Activated CD4-positive, alpha-beta memory T cell treated with anti-CD3 and anti-CD28 coated beads, Interleukin-2, amount 10 ng/mL, durations not matched to agents 7 days and 5 days (primary cell): ENCODE measurements around the gene AJM1. TPM values are rescaled to one million over a fixed set of nuclear protein-coding genes. Genes with fewer than 3 reads are reported as not detected.
"Not testable (repeated sequence)": the region's sequence is repeated elsewhere in the genome, so short reads cannot be mapped to it uniquely, and the experiment has no call there.

Experiments
- CTCF ChIA-PET: fragments of 350-600 bp; sonication (Branson Sonifier 250); formaldehyde crosslinking; loops from one replicate; lab custom pipeline; 2021; ENCODE audit warnings: antibody characterized with exemption, inconsistent platforms; lab: Charles Lee
- POLR2A ChIA-PET: fragments of 350-600 bp; sonication (Branson Sonifier 250); formaldehyde crosslinking; loops from one replicate; lab custom pipeline; 2021; ENCODE audit warnings: antibody characterized with exemption; lab: Charles Lee
- DNase-seq: peaks from one replicate; pipeline ENCODE4 v3.0.0-alpha.2; 2020
- H3K27ac Mint-ChIP-seq: one replicate; pipeline ENCODE4 v1.8.0; 2021; ENCODE audit warnings: mild to moderate bottlenecking, mixed read lengths
- H3K27me3 Mint-ChIP-seq: one replicate; pipeline ENCODE4 v1.8.0; 2021; ENCODE audit warnings: mixed read lengths
- H3K36me3 Mint-ChIP-seq: one replicate; pipeline ENCODE4 v1.8.0; 2021; ENCODE audit warnings: low read depth, mixed read lengths
- H3K4me1 Mint-ChIP-seq: one replicate; pipeline ENCODE4 v1.8.0; 2021; ENCODE audit warnings: mixed read lengths
- H3K4me3 Mint-ChIP-seq: one replicate; pipeline ENCODE4 v1.8.0; 2021; ENCODE audit warnings: mild to moderate bottlenecking, mixed read lengths
- H3K9me3 Mint-ChIP-seq: one replicate; pipeline ENCODE4 v1.8.0; 2021; ENCODE audit warnings: mixed read lengths
- total RNA-seq, 2 experiments: library from RNA; stranded (reverse); gene quantifications; one replicate each; pipeline ENCODE4 v1.2.3, GENCODE V29; 2021

AJM1 gene
- total RNA-seq, result 1 to 10 TPM; 8.7 TPM

DNA sequence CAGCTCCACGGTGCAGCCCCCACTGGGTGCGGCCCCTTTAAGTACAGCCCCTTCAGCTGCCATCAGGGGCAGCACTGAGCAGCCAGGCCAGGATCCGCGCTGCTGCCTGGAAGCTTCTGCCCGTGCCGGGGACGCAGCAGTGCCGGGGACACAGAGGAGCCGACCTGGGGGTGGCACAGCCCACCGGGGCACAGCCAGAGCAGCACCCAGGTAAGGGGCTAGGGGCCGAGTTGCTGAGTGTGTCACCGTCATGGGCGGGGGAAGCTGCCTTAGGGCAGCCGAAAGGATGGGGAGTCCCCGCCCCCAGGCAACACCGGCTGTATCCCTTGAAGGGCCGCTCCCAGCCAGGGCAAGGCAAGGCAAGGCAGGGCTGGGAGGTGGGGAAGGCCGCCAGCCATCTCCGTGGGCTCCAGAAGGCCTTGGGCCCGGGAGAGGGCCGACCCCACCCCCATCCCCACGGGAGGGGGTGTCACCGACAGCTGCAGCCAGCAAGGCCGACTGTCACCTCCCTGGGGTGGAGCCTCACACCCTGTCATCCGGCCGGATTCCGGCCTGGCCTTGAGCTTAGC lies at the start of gene AJM1:
TSS of gene AJM1 (plus strand) at position 99 of the 569 bp plus-strand sequence. CDS start 1,937 bp downstream, outside the sequence.
- H3K27me3 Mint-ChIP-seq, result peaks cover 11% of the 10 kb centered on the region
- peak within 1 kb of the TSS; percentile 64 for H3K27ac Mint-ChIP-seq
- H3K4me1 Mint-ChIP-seq, result peaks cover 24% of the 10 kb centered on the region
- peaks cover 12% of the 10 kb centered on the region for H3K36me3 Mint-ChIP-seq
- H3K9me3 Mint-ChIP-seq, result not testable (repeated sequence)
- CTCF ChIA-PET, result interaction anchor here (0.7 to 2.8 kb wide), 34 partner anchors 11 to 394 kb away, joined by 3 to 34 read pairs (median 5); partner anchors contain the start of genes FUT7, PAXX, RABL6 and TMEM141
- H3K4me3 Mint-ChIP-seq, result peak within 1 kb of the TSS; percentile 84
- peak; percentile 86 for DNase-seq
- POLR2A ChIA-PET, result interaction anchor here (1.1 to 1.8 kb wide), 11 partner anchors 13 to 398 kb away, joined by 3 to 10 read pairs (median 4); partner anchors contain the start of genes EDF1, FBXW5, RABL6 and TUBB4B

DNA sequence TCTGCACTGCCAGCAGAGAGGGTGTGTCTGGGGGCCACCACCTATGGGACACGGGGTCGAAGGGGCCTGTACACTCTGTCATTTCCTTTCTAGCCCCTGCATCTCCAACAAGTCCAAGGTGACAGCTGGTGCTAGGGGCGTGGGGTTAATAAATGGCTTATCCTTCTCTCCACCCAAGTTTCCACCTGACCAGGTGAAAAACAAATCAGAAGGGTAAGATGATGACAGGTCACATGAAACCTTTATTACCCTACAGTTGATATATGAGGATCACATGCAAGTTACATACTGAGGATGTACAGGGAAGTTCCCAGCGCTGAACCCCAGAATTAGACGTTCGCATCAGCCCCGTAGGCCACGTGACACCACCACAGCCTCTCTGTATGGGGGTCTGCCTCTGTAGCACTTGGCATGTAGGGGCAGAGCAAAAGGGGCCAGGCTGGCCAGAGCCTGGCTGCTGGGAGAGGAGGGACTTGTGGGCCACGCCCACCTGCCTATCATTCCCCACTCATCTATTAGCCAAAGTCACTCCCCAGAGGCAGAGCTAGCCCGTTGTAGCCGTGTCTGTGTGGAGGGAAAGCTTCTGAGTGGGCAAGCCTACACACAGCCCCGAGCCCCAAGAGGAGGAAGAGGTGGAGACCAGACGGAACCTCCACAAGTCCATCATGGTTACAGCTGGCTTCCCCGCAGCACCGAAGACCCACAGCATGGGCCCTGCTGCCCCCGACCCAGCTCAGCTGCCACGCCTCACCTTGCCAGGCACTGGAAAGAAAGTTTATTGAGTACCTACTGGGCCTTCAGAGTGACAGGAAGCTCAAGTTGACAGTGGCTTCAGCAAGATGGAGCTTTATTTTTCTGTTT lies 49.0 kb upstream of the AJM1 start:
- ChIA-PET POLR2A (interaction anchor here (0.9 to 2.9 kb wide), 5 partner anchors 13 to 242 kb away, joined by 3 to 18 read pairs (median 5); partner anchors contain the start of gene RABL6), CTCF (interaction anchor here (1.0 to 3.1 kb wide), 9 partner anchors 13 to 271 kb away, joined by 3 to 46 read pairs (median 4); partner anchors contain the start of genes AJM1, CLIC3, PAXX and RABL6)
- Mint-ChIP-seq H3K27ac (no peak overlapping the region), H3K4me3 (no peak overlapping the region), H3K27me3 (peaks cover 14% of the 10 kb centered on the region), H3K9me3 (no peaks in the 10 kb centered on the region), H3K4me1 (peaks cover 27% of the 10 kb centered on the region), H3K36me3 (peaks cover 4% of the 10 kb centered on the region)
- DNase-seq, result no peak

DNA sequence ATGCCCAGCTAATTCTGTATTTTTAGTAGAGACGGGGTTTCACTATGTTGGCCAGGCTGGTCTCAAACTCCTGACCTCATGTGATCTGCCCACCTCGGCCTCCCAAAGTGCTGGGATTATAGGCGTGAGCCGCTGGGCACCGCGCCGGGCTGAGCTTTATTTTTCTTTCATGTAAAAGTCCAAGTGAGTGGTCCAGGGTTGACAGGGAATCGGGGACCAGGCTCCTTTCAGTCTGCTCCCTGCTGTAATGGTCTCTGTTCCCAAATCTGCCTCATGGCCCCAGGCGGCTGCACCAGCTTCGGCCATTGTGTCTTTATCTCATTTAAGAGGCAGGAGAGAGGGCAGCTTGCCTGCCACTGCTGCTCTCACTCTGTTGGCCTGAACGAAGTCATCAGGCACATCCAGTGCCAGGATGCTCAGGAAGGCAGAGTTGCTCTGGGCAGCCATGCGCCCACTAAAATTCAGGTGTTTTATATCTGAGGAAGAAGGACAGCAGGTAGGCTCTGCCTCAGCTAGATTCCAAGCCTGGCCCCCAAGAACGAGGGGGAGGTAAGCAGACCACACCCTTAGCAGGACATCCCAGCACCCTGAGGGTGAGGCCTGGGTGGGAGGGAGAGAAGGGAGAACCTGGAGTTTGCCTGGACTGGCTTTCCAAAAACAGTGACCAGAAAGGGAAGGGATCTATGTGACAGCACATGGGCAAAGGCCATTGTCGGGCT lies 47.8 kb upstream of the AJM1 start:
- H3K4me1 Mint-ChIP-seq, result peaks cover 20% of the 10 kb centered on the region
- no peak overlapping the region for H3K27ac Mint-ChIP-seq
- no peak for DNase-seq
- H3K36me3 Mint-ChIP-seq, result peaks cover 4% of the 10 kb centered on the region
- ChIA-PET POLR2A (interaction anchor here (0.9 to 1.4 kb wide), 3 partner anchors 12 to 17 kb away, joined by 5 to 7 read pairs (median 5); partner anchors contain the start of gene RABL6), CTCF (interaction anchor here (1.0 to 3.1 kb wide), 4 partner anchors 12 to 270 kb away, joined by 3 to 46 read pairs (median 4); partner anchors contain the start of genes AJM1 and RABL6)
- no peak overlapping the region for H3K4me3 Mint-ChIP-seq
- H3K9me3 Mint-ChIP-seq, result no peaks in the 10 kb centered on the region
- peaks cover 14% of the 10 kb centered on the region for H3K27me3 Mint-ChIP-seq

DNA sequence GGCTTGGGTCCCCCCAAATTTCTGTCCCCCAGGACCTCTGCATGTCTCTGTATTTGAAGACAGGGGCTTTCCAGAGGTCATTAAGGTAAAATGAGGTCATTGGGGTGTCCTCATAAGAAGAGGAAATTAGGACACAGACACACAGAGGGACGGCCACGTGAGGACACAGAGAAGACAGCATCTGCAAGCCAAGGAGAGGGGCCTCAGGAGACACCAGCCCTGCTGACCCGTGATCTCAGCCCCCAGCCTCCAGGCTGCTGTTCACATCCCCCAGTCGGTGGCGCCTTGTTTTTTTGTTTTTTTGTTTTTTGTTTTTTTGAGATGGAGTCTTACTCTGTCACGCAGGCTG lies 47.3 kb upstream of the AJM1 start:
- Mint-ChIP-seq H3K9me3 (no peaks in the 10 kb centered on the region), H3K36me3 (peaks cover 4% of the 10 kb centered on the region), H3K27me3 (peaks cover 14% of the 10 kb centered on the region), H3K27ac (no peak overlapping the region), H3K4me1 (peaks cover 22% of the 10 kb centered on the region), H3K4me3 (no peak overlapping the region)
- ChIA-PET POLR2A (interaction anchor here (1.2 kb wide), 1 partner anchor 13 kb away, joined by 5 read pairs; the partner anchor contains the start of gene RABL6), CTCF (no interaction called here)
- no peak for DNase-seq

DNA sequence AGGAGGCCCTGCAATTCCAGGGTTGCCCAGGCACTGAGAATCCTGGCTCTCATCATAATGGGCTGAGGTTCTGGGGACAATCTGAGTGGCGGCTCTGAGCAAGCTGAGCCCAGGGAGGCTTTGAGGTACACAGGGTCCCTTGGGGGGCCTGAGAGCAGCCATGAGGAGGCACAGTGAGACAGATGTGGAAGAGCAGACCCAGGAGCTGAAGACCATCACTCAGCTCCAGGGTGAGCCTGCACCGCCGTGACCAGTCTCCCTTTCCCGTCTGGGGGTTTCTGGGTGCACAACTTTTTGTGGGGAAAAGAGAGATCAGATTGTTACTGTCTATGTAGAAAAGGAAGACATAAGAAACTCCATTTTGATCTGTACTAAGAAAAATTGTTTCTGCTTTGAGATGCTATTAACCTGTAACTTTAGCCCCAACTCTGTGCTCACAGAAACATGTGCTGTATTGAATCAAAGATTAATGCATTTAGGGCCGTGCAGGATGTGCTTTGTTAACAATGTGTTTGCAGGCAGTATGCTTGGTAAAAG lies 46.0 kb upstream of the AJM1 start, which contains the start of gene CCDC183:
TSS of gene CCDC183 (plus strand) at position 101 of the 537 bp plus-strand sequence. CDS start at position 161, 60 bp downstream.
- no peak within 1 kb of the TSS for H3K4me3 Mint-ChIP-seq
- ChIA-PET POLR2A (interaction anchor here (1.0 to 1.2 kb wide), 2 partner anchors 11 to 29 kb away, joined by 3 read pairs; partner anchors contain the start of gene RABL6), CTCF (no interaction called here)
- no peak for DNase-seq
- no peak within 1 kb of the TSS for H3K27ac Mint-ChIP-seq
- H3K9me3 Mint-ChIP-seq, result no peaks in the 10 kb centered on the region
- peaks cover 4% of the 10 kb centered on the region for H3K36me3 Mint-ChIP-seq
- H3K27me3 Mint-ChIP-seq, result peaks cover 24% of the 10 kb centered on the region
- H3K4me1 Mint-ChIP-seq, result peaks cover 28% of the 10 kb centered on the region

DNA sequence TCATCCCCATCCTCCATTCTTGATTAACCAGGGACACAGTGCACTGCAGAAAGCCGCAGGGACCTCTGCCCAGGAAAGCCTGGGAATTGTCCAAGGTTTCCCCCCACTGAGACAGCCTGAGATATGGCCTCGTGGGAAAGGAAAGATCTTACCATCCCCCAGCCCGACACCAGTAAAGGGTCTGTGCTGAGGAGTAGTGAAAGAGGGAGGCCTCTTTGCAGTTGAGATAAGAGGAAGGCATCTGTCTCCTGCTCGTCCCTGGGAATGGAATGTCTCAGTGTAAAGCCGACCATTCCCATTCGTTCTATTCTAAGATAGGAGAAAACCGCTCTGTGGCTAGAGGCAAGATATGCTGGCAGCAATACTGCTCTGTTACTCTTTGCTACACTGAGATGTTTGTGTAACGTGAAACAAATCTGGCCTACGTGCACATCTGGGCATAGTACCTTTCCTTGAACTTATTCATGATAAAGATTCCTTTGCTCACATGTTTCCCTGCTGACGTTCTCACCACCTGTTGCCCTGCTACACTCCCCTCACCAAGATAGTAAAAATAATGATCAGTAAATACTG lies 45.4 kb upstream of the AJM1 start:
- H3K4me3 Mint-ChIP-seq, H3K27ac Mint-ChIP-seq, DNase-seq, CTCF ChIA-PET, H3K36me3 Mint-ChIP-seq, H3K9me3 Mint-ChIP-seq: not testable (repeated sequence)
- Mint-ChIP-seq H3K27me3 (peaks cover 26% of the 10 kb centered on the region), H3K4me1 (peaks cover 29% of the 10 kb centered on the region)
- POLR2A ChIA-PET, result interaction anchor here (1.2 kb wide), 1 partner anchor 11 kb away, joined by 3 read pairs; the partner anchor contains the start of gene RABL6

DNA sequence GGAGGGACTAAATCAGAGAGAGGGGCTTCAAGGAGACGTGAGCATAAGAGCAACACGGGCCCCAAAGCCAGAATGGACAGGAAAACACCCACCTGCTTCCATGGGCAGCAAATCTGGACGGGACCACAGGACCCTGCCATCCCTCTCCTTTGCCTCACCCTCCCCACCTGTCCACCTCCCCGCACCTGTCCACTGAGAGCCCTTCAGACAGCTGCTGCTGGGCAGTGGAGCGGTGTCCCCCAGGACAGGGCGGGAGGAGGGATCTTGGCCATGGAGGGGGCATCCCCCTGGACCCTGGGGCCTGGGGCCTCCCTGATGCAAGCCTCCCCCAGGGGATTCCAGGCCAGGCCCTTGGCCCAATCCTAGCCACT lies 43.6 kb upstream of the AJM1 start:
- Mint-ChIP-seq H3K4me3 (no peak overlapping the region), H3K9me3 (no peaks in the 10 kb centered on the region), H3K36me3 (no peaks in the 10 kb centered on the region), H3K27me3 (peaks cover 33% of the 10 kb centered on the region), H3K4me1 (peaks cover 20% of the 10 kb centered on the region), H3K27ac (no peak overlapping the region)
- DNase-seq, result no peak
- ChIA-PET POLR2A (interaction anchor here (2.3 kb wide), 1 partner anchor 9 kb away, joined by 12 read pairs; the partner anchor contains the start of gene RABL6), CTCF (no interaction called here)

- Mint-ChIP-seq H3K4me1 (peaks cover 20% of the 10 kb centered on the region), H3K36me3 (no peaks in the 10 kb centered on the region), H3K9me3 (no peaks in the 10 kb centered on the region), H3K27ac (no peak overlapping the region), H3K27me3 (peaks cover 33% of the 10 kb centered on the region), H3K4me3 (no peak overlapping the region)
- POLR2A ChIA-PET, result interaction anchor here (2.3 kb wide), 1 partner anchor 8 kb away, joined by 12 read pairs; the partner anchor contains the start of gene RABL6
- CTCF ChIA-PET, result interaction anchor here (0.8 kb wide), 1 partner anchor 43 kb away, joined by 5 read pairs; the partner anchor contains the start of gene AJM1
- no peak for DNase-seq
Observed at GRCh38 chr9:136799079-136799853, 43.0 kb upstream of the AJM1 start.

- peak; percentile 87 for DNase-seq
- CTCF ChIA-PET, result interaction anchor here (0.8 to 1.9 kb wide), 5 partner anchors 9 to 42 kb away, joined by 4 to 9 read pairs (median 5); partner anchors contain the start of genes AJM1 and TMEM141
- POLR2A ChIA-PET, result interaction anchor here (0.8 to 2.5 kb wide), 6 partner anchors 8 to 235 kb away, joined by 3 to 8 read pairs (median 3); partner anchors contain the start of gene AJM1
- Mint-ChIP-seq H3K27ac (no peak overlapping the region), H3K4me1 (peaks cover 20% of the 10 kb centered on the region), H3K36me3 (no peaks in the 10 kb centered on the region), H3K27me3 (peaks cover 33% of the 10 kb centered on the region), H3K9me3 (no peaks in the 10 kb centered on the region), H3K4me3 (peak overlapping the region; percentile 65)
Observed at GRCh38 chr9:136799854-136800657, 42.2 kb upstream of the AJM1 start.

DNA sequence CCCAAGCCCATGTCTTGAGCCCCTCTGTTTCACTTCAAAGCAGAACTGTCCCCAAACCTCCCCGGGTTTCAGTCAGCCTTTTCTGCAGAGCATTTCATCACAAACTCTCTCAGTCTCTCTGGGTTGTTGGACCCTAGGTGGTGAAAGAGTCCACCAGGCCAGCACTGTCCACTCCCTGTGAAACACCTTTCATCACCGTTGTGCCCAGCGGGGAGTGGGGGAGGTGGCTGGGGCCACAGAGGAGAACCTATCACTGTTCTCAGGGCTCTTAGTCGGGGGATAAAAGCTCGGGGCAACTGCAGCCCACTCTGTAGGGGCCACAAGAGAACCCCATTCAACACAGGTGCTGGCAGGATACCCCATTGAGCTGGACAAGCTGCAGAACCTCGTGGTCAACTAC lies 40.0 kb upstream of the AJM1 start:
- no peak overlapping the region for H3K4me3 Mint-ChIP-seq
- ChIA-PET POLR2A (interaction anchor here (2.5 kb wide), 1 partner anchor 40 kb away, joined by 8 read pairs; the partner anchor contains the start of gene AJM1), CTCF (interaction anchor here (0.7 to 8.6 kb wide), 2 partner anchors 9 to 233 kb away, joined by 3 to 46 read pairs; no protein-coding TSS in a partner anchor)
- H3K36me3 Mint-ChIP-seq, result peaks cover 3% of the 10 kb centered on the region
- no peak overlapping the region for H3K27ac Mint-ChIP-seq
- H3K4me1 Mint-ChIP-seq, result peaks cover 29% of the 10 kb centered on the region
- DNase-seq, result no peak
- H3K9me3 Mint-ChIP-seq, result no peaks in the 10 kb centered on the region
- peaks cover 19% of the 10 kb centered on the region for H3K27me3 Mint-ChIP-seq
